CD4-positive, alpha-beta memory T cell (primary cell): ENCODE data around the gene SLC26A8. TPM values are rescaled to one million over a fixed set of nuclear protein-coding genes. Genes with fewer than 3 reads are reported as not detected.

Experiments
- CTCF ChIA-PET: fragments of 350-600 bp; sonication (Branson Sonifier 250); formaldehyde crosslinking; loops from one replicate; lab custom pipeline; 2021; ENCODE audit warnings: inconsistent platforms; ENCODE audit not compliant: partially characterized antibody; lab: Charles Lee
- POLR2A ChIA-PET: fragments of 350-600 bp; sonication (Branson Sonifier 250); formaldehyde crosslinking; loops from one replicate; lab custom pipeline; 2021; ENCODE audit not compliant: partially characterized antibody; lab: Charles Lee
- DNase-seq, 5 donors: peaks; one replicate each; pipeline versions ENCODE4 v3.0.0 to v3.0.0-alpha.2; 2020 to 2022; ENCODE audit warnings: mixed read lengths in 1 of 5
- H3K27ac ChIP-seq: one replicate; pipeline ENCODE4 v1.7.0; 2013; ENCODE audit warnings: low read depth, low read length
- H3K27me3 ChIP-seq: 2 replicates; pipeline ENCODE4 v1.7.0; 2013; ENCODE audit warnings: mild to moderate bottlenecking, low read length, moderate library complexity; ENCODE audit not compliant: insufficient read depth
- H3K36me3 ChIP-seq: 2 replicates; pipeline ENCODE4 v1.7.0; 2013; ENCODE audit warnings: mild to moderate bottlenecking, low read length, moderate library complexity; ENCODE audit not compliant: insufficient read depth
- H3K4me1 ChIP-seq: 2 replicates; pipeline ENCODE4 v1.7.0; 2013; ENCODE audit warnings: mild to moderate bottlenecking, low read length, moderate library complexity; ENCODE audit not compliant: insufficient read depth
- H3K4me3 ChIP-seq, 2 donors: one replicate each; pipeline ENCODE4 v1.7.0; 2013; ENCODE audit warnings: low read length in 2 of 2, mild to moderate bottlenecking in 1 of 2
- H3K9me3 ChIP-seq, 2 donors: one replicate each; pipeline ENCODE4 v1.7.0; 2013; ENCODE audit warnings: low read length in 2 of 2, control low read depth in 1 of 2; ENCODE audit not compliant: control insufficient read depth in 1 of 2
- H3K27ac Mint-ChIP-seq, 7 donors: one replicate each; pipeline ENCODE4 v1.8.0; 2020 to 2021; ENCODE audit warnings: mixed read lengths in 7 of 7, mild to moderate bottlenecking in 6 of 7, inconsistent platforms in 3 of 7, moderate library complexity in 3 of 7
- H3K27me3 Mint-ChIP-seq, 2 donors: one replicate each; pipeline ENCODE4 v1.8.0; 2020 to 2021; ENCODE audit warnings: mixed read lengths in 2 of 2
- H3K36me3 Mint-ChIP-seq, 2 donors: one replicate each; pipeline ENCODE4 v1.8.0; 2020 to 2021; ENCODE audit warnings: mixed read lengths in 2 of 2, inconsistent platforms in 1 of 2, mild to moderate bottlenecking in 1 of 2
- H3K4me1 Mint-ChIP-seq, 4 donors: one replicate each; pipeline ENCODE4 v1.8.0; 2020 to 2021; ENCODE audit warnings: mixed read lengths in 4 of 4, mild to moderate bottlenecking in 1 of 4
- H3K4me3 Mint-ChIP-seq, 8 donors: one replicate each; pipeline ENCODE4 v1.8.0; 2020 to 2021; ENCODE audit warnings: mixed read lengths in 8 of 8, mild to moderate bottlenecking in 7 of 8, moderate library complexity in 6 of 8, inconsistent platforms in 3 of 8
- H3K9me3 Mint-ChIP-seq, 8 donors: one replicate each; pipeline ENCODE4 v1.8.0; 2020 to 2021; ENCODE audit warnings: mixed read lengths in 8 of 8, mild to moderate bottlenecking in 5 of 8, inconsistent platforms in 3 of 8, moderate library complexity in 1 of 8
- intact Hi-C: fragments of 100-400 bp; cut with micrococcal nuclease; formaldehyde crosslinking; loops from one replicate; pipeline ENCODE4 v1.15.1; 2023
- polyA plus RNA-seq, 2 donors: library from polyadenylated mRNA; unstranded; fragments of 300-500 nt; fragmentation: Illumina TruSeq; gene quantifications; one replicate each; pipeline ENCODE4 v1.2.3, GENCODE V29; 2021
- total RNA-seq, 2 experiments: library from RNA; stranded (reverse); gene quantifications; one replicate each; pipeline ENCODE4 v1.2.3, GENCODE V29; 2021

The SLC26A8 gene
- total and polyA plus RNA-seq, 4 experiments from 2014 or later: 0.09 TPM; not detected in 3

- H3K27ac Mint-ChIP-seq: peak overlapping the region in 3 of 7 donors; percentile 2 to 48 (median 29)
- H3K4me1 ChIP-seq: no peaks in the 10 kb centered on the region
- POLR2A ChIA-PET: no interaction called here
- intact Hi-C loops: no loop called here
- CTCF ChIA-PET: no interaction called here
- peaks cover 27 to 29% of the 10 kb centered on the region in 2 donors for H3K36me3 Mint-ChIP-seq
- H3K36me3 ChIP-seq: no peaks in the 10 kb centered on the region
- no peak overlapping the region for H3K4me3 Mint-ChIP-seq
- H3K27ac ChIP-seq: no peak overlapping the region
- no peaks in the 10 kb centered on the region for H3K27me3 ChIP-seq
- H3K27me3 Mint-ChIP-seq: no peaks in the 10 kb centered on the region
- no peak overlapping the region for H3K4me3 ChIP-seq
- no peak for DNase-seq
- no peaks in the 10 kb centered on the region for H3K9me3 ChIP-seq
- no peaks in the 10 kb centered on the region for H3K9me3 Mint-ChIP-seq
- H3K4me1 Mint-ChIP-seq: peaks cover 23 to 34% (median 26%) of the 10 kb centered on the region in 4 donors
Measured at GRCh38 chr6:35895560-35895959, 128.9 kb downstream of the SLC26A8 start.

- Histone ChIP-seq H3K4me1 (no peaks in the 10 kb centered on the region), H3K9me3 (no peaks in the 10 kb centered on the region), H3K27me3 (no peaks in the 10 kb centered on the region), H3K27ac (no peak overlapping the region), H3K36me3 (no peaks in the 10 kb centered on the region), H3K4me3 (no peak overlapping the region)
- no peaks in the 10 kb centered on the region for H3K27me3 Mint-ChIP-seq
- H3K9me3 Mint-ChIP-seq: no peaks in the 10 kb centered on the region
- POLR2A ChIA-PET: no interaction called here
- CTCF ChIA-PET: no interaction called here
- peaks cover 26 to 27% of the 10 kb centered on the region in 2 donors for H3K36me3 Mint-ChIP-seq
- intact Hi-C loops: no loop called here
- H3K4me3 Mint-ChIP-seq: no peak overlapping the region
- H3K4me1 Mint-ChIP-seq: peaks cover 20 to 34% (median 23%) of the 10 kb centered on the region in 4 donors
- H3K27ac Mint-ChIP-seq: peak overlapping the region in 2 of 7 donors; percentile 1 to 69
- no peak for DNase-seq
Measured at GRCh38 chr6:35894776-35895175, 129.7 kb downstream of the SLC26A8 start.

Other genes starting within 250 kb of the SLC26A8 start
- gene CLPSL2, start 248.0 kb downstream of the SLC26A8 start, total RNA-seq: not detected
- not detected for gene CLPSL2, start 248.0 kb downstream of the SLC26A8 start, polyA plus RNA-seq
- gene CLPSL1, start 243.6 kb downstream of the SLC26A8 start, total RNA-seq: not detected
- not detected for gene CLPSL1, start 243.6 kb downstream of the SLC26A8 start, polyA plus RNA-seq
- gene CLPS, start 227.3 kb downstream of the SLC26A8 start, total RNA-seq: not detected
- not detected for gene CLPS, start 227.3 kb downstream of the SLC26A8 start, polyA plus RNA-seq
- not detected for gene LHFPL5, start 219.3 kb downstream of the SLC26A8 start, total RNA-seq
- gene LHFPL5, start 219.3 kb downstream of the SLC26A8 start, polyA plus RNA-seq: not detected
- 10 to 100 TPM; 47.6 to 52.0 TPM for gene SRPK1, start 103.5 kb downstream of the SLC26A8 start, total RNA-seq
- 10 to 100 TPM; 51.2 to 57.5 TPM for gene SRPK1, start 103.5 kb downstream of the SLC26A8 start, polyA plus RNA-seq
- 10 to 100 TPM; 58.9 to 64.3 TPM for gene MAPK14, start 3.2 kb upstream of the SLC26A8 start, total RNA-seq
- 10 to 100 TPM; 38.5 to 48.6 TPM for gene MAPK14, start 3.2 kb upstream of the SLC26A8 start, polyA plus RNA-seq
- 10 to 100 TPM; 29.6 to 30.4 TPM for gene MAPK13, start 105.9 kb upstream of the SLC26A8 start, total RNA-seq
- 10 to 100 TPM; 29.1 to 36.8 TPM for gene MAPK13, start 105.9 kb upstream of the SLC26A8 start, polyA plus RNA-seq
- gene BRPF3, start 172.1 kb upstream of the SLC26A8 start, total RNA-seq: 10 to 100 TPM; 36.2 to 36.7 TPM
- gene BRPF3, start 172.1 kb upstream of the SLC26A8 start, polyA plus RNA-seq: 1 to 10 TPM; 1.8 to 7.9 TPM
- under 1 TPM in 1 of 2 experiments, not detected in 1; 0.42 TPM for gene PNPLA1, start 245.4 kb upstream of the SLC26A8 start, total RNA-seq
- gene PNPLA1, start 245.4 kb upstream of the SLC26A8 start, polyA plus RNA-seq: not detected